Prostate gland (tissue), 2 donors: ENCODE results near the gene AVPR1A.
"Not testable (repeated sequence)": the region's sequence is repeated elsewhere in the genome, so short reads cannot be mapped to it uniquely, and the experiment has no call there.

Source experiments
- CTCF ChIP-seq, 4 experiments: fragments of 200-600 bp in 2 of 4; fragments of 450-650 bp in 2 of 4; sonication (generic) in 2 of 4; IDR thresholded peaks; 1 replicate in 3 of 4; 2 replicates in 1 of 4; pipeline ENCODE4 v1.5.1; 2016 to 2019; ENCODE audit warnings: antibody characterized with exemption in 4 of 4, mild to moderate bottlenecking in 2 of 4, moderate library complexity in 2 of 4
- POLR2A ChIP-seq: fragments of 450-650 bp; IDR thresholded peaks from one replicate; pipeline ENCODE4 v1.6.1; 2016; ENCODE audit warnings: antibody characterized with exemption, mild to moderate bottlenecking
- POLR2AphosphoS5 ChIP-seq: sonication (generic); formaldehyde crosslinking; IDR thresholded peaks from one replicate; pipeline ENCODE4 v1.6.1; 2017; ENCODE audit warnings: antibody characterized with exemption

GRCh38 chr12:63167741-63168140 lies 16.7 kb upstream of the AVPR1A start:
- TF ChIP-seq CTCF (IDR thresholded peaks at IDR 0.05); POLR2A; POLR2AphosphoS5: not testable (repeated sequence)
